H1 (cell line): ENCODE measurements around the gene JAK2. TPM values are rescaled to one million over a fixed set of nuclear protein-coding genes. Genes with fewer than 3 reads are reported as not detected.
A peak's percentile ranks its signal among the peaks of the same experiment; 100 is the strongest.

Experiments used
- CTCF ChIA-PET: fragments of 300-600 bp; sonication (Branson Sonifier 250); formaldehyde crosslinking; loops from one replicate; lab custom pipeline; 2021; ENCODE audit not compliant: partially characterized antibody; lab: Charles Lee
- POLR2A ChIA-PET: fragments of 300-600 bp; sonication (Branson Sonifier 250); formaldehyde crosslinking; loops from one replicate; lab custom pipeline; 2021; ENCODE audit warnings: inconsistent platforms; ENCODE audit not compliant: partially characterized antibody; lab: Charles Lee
- DNase-seq, 2 experiments: peaks; one replicate each; pipeline versions ENCODE4 v3.0.0 to v3.0.0-alpha.2; 2010 to 2022; ENCODE audit warnings: low spot score in 2 of 2, low read depth in 1 of 2, mixed read lengths in 1 of 2
- FAIRE-seq: peaks from 2 replicates; lab custom pipeline; 2011; peaks lifted over from hg19 to GRCh38; lab: Jason Lieb, UNC
- H2AFZ ChIP-seq: 2 replicates; pipeline ENCODE4 v1.8.1; 2012; ENCODE audit warnings: low read length, inconsistent platforms
- H2AK5ac ChIP-seq: 2 replicates; pipeline ENCODE4 v1.6.1; 2013; ENCODE audit warnings: low read depth, low read length
- H2BK120ac ChIP-seq: replicated peaks from 2 replicates; pipeline ENCODE3; 2013; ENCODE audit warnings: low read depth, low read length, inconsistent platforms
- H2BK12ac ChIP-seq: 2 replicates; pipeline ENCODE4 v1.6.1; 2013; ENCODE audit warnings: low read depth, low read length
- H2BK15ac ChIP-seq: 2 replicates; pipeline ENCODE4 v1.6.1; 2013; ENCODE audit warnings: low read length
- H2BK20ac ChIP-seq: 2 replicates; pipeline ENCODE4 v1.6.1; 2013; ENCODE audit warnings: low read length
- H2BK5ac ChIP-seq: 2 replicates; pipeline ENCODE4 v1.6.1; 2013; ENCODE audit warnings: low read depth, low read length
- H3K14ac ChIP-seq: 2 replicates; pipeline ENCODE4 v1.6.1; 2013; ENCODE audit warnings: inconsistent platforms; ENCODE audit not compliant: insufficient read length
- H3K18ac ChIP-seq: 2 replicates; pipeline ENCODE4 v1.6.1; 2013; ENCODE audit warnings: low read length; ENCODE audit errors: extremely low read depth
- H3K23ac ChIP-seq: 2 replicates; pipeline ENCODE4 v1.6.1; 2013; ENCODE audit warnings: inconsistent platforms; ENCODE audit not compliant: insufficient read length
- H3K23me2 ChIP-seq: 2 replicates; pipeline ENCODE4 v1.6.1; 2013; ENCODE audit warnings: low read depth, low read length
- H3K27ac ChIP-seq: 2 replicates; pipeline ENCODE4 v1.6.1; 2011; ENCODE audit warnings: low read depth, low read length, inconsistent platforms
- H3K27me3 ChIP-seq, 4 experiments: replicated peaks in 1 of 4; 1 replicate in 1 of 4; 2 replicates in 3 of 4; pipeline versions ENCODE4 v1.6.1 to v1.8.1; 2011 to 2013; ENCODE audit warnings: low read length in 3 of 4, mild to moderate bottlenecking in 3 of 4, inconsistent platforms in 2 of 4, mixed read lengths in 2 of 4, moderate library complexity in 1 of 4; ENCODE audit not compliant: control insufficient read depth in 3 of 4, insufficient read depth in 3 of 4; ENCODE audit errors: extremely low read depth in 1 of 4
- H3K36me3 ChIP-seq, 4 experiments: 2 replicates each; pipeline versions ENCODE4 v1.6.1 to v1.8.1; 2011 to 2013; ENCODE audit warnings: mild to moderate bottlenecking in 4 of 4, low read length in 3 of 4, moderate library complexity in 2 of 4, control low read depth in 1 of 4, inconsistent platforms in 1 of 4; ENCODE audit not compliant: insufficient read depth in 4 of 4, control insufficient read depth in 2 of 4
- H3K4ac ChIP-seq: replicated peaks from 2 replicates; pipeline ENCODE3; 2013; ENCODE audit warnings: low read length, low read depth, mixed read lengths, inconsistent platforms; ENCODE audit not compliant: insufficient read length
- H3K4me1 ChIP-seq, 4 experiments: replicated peaks in 1 of 4; 1 replicate in 1 of 4; 2 replicates in 3 of 4; pipeline versions ENCODE4 v1.6.1 to v1.8.1; 2011 to 2013; ENCODE audit warnings: low read length in 3 of 4, inconsistent platforms in 2 of 4, mixed read lengths in 1 of 4; ENCODE audit not compliant: insufficient read depth in 4 of 4, control insufficient read depth in 3 of 4
- H3K4me2 ChIP-seq, 2 experiments: 2 replicates each; pipeline versions ENCODE4 v1.6.1 to v1.8.1; 2011 to 2013; ENCODE audit warnings: low read depth in 2 of 2, low read length in 2 of 2, control low read depth in 1 of 2, inconsistent platforms in 1 of 2, mild to moderate bottlenecking in 1 of 2; ENCODE audit not compliant: insufficient read depth in 1 of 2
- H3K4me3 ChIP-seq, 4 experiments: fragments of 200-600, 300-600 bp in 1 of 4; sonication (generic), shearing (Covaris generic), sonication (Bioruptor Twin) in 1 of 4; 2 replicates each; pipeline versions ENCODE4 v1.5.1 to v1.8.1; 2011 to 2016; ENCODE audit warnings: low read length in 4 of 4, low read depth in 3 of 4, control low read depth in 2 of 4, inconsistent platforms in 2 of 4, mild to moderate bottlenecking in 2 of 4, mixed read lengths in 1 of 4, moderate library complexity in 1 of 4; ENCODE audit not compliant: insufficient read depth in 2 of 4; ENCODE audit errors: extremely low read depth in 1 of 4
- H3K56ac ChIP-seq: replicated peaks from 2 replicates; pipeline ENCODE3; 2013; ENCODE audit warnings: low read depth, mild to moderate bottlenecking, mixed read lengths, low read length, inconsistent platforms; ENCODE audit not compliant: insufficient read length
- H3K79me1 ChIP-seq: 2 replicates; pipeline ENCODE4 v1.6.1; 2013; ENCODE audit warnings: low read depth, low read length, control low read depth
- H3K79me2 ChIP-seq, 2 experiments: 2 replicates each; pipeline versions ENCODE4 v1.6.1 to v1.8.1; 2012 to 2013; ENCODE audit warnings: low read length in 2 of 2, mild to moderate bottlenecking in 2 of 2, inconsistent platforms in 1 of 2; ENCODE audit not compliant: insufficient read depth in 2 of 2, control insufficient read depth in 1 of 2
- H3K9ac ChIP-seq, 4 experiments: replicated peaks in 1 of 4; 1 replicate in 1 of 4; 2 replicates in 3 of 4; pipeline versions ENCODE4 v1.6.1 to v1.8.1; 2011 to 2013; ENCODE audit warnings: low read depth in 3 of 4, low read length in 3 of 4, control low read depth in 2 of 4, mild to moderate bottlenecking in 2 of 4, moderate library complexity in 2 of 4, inconsistent platforms in 1 of 4; ENCODE audit errors: extremely low read depth in 1 of 4
- H3K9me3 ChIP-seq, 2 experiments: 2 replicates each; pipeline versions ENCODE4 v1.6.1 to v1.8.1; 2012 to 2013; ENCODE audit warnings: mild to moderate bottlenecking in 2 of 2, moderate library complexity in 2 of 2, control low read depth in 1 of 2, inconsistent platforms in 1 of 2, low read depth in 1 of 2, low read length in 1 of 2, mixed read lengths in 1 of 2; ENCODE audit not compliant: insufficient read depth in 2 of 2
- H4K20me1 ChIP-seq, 2 experiments: replicated peaks in 1 of 2; 2 replicates each; pipeline versions ENCODE3 to v1.8.1; 2011 to 2013; ENCODE audit warnings: inconsistent platforms in 2 of 2, low read length in 2 of 2, mild to moderate bottlenecking in 1 of 2; ENCODE audit not compliant: insufficient read depth in 2 of 2, control insufficient read depth in 1 of 2
- H4K5ac ChIP-seq: 2 replicates; pipeline ENCODE4 v1.6.1; 2013; ENCODE audit warnings: low read length, low read depth, mixed read lengths, inconsistent platforms; ENCODE audit not compliant: insufficient read length
- H4K8ac ChIP-seq: 2 replicates; pipeline ENCODE4 v1.8.0; 2013; ENCODE audit warnings: mild to moderate bottlenecking, moderate library complexity, low read length, inconsistent platforms; ENCODE audit not compliant: insufficient read depth; ENCODE audit errors: extremely low read depth
- H4K91ac ChIP-seq: replicated peaks from 2 replicates; pipeline ENCODE3; 2013; ENCODE audit warnings: low read length, mixed read lengths, inconsistent platforms; ENCODE audit not compliant: insufficient read length
- ASH2L ChIP-seq: fragments of 200-600, 300-600 bp; sonication (generic); IDR thresholded peaks from one replicate; pipeline ENCODE4 v1.7.1; 2017; ENCODE audit warnings: low read length
- BCL11A ChIP-seq, 2 experiments: IDR thresholded peaks; one replicate each; pipeline ENCODE4 v1.6.1; 2011; ENCODE audit warnings: low read depth in 2 of 2, low read length in 2 of 2, mild to moderate bottlenecking in 2 of 2
- CEBPB ChIP-seq: IDR thresholded peaks from 2 replicates; pipeline ENCODE4 v1.6.1; 2012; ENCODE audit warnings: low read depth, low read length
- CHD1 ChIP-seq: IDR thresholded peaks from 2 replicates; pipeline ENCODE4 v1.6.1; 2012; ENCODE audit warnings: low read depth, low read length, improper control_type of control experiment
- CHD2 ChIP-seq: IDR thresholded peaks from 2 replicates; pipeline ENCODE4 v1.6.1; 2012; ENCODE audit warnings: low read length, improper control_type of control experiment
- CREB1 ChIP-seq: IDR thresholded peaks from 2 replicates; pipeline ENCODE4 v1.6.1; 2012; ENCODE audit warnings: inconsistent platforms
- EGR1 ChIP-seq: IDR thresholded peaks from 2 replicates; pipeline ENCODE4 v1.6.1; 2011; ENCODE audit warnings: low read depth, low read length, borderline replicate concordance
- GABPA ChIP-seq: IDR thresholded peaks from 2 replicates; pipeline ENCODE4 v1.6.1; 2011; ENCODE audit warnings: mild to moderate bottlenecking, low read length, moderate library complexity, borderline replicate concordance; ENCODE audit not compliant: insufficient read depth
- GTF2F1 ChIP-seq: IDR thresholded peaks from 2 replicates; pipeline ENCODE4 v1.6.1; 2012; ENCODE audit warnings: low read depth, low read length, improper control_type of control experiment, borderline replicate concordance
- HDAC2 ChIP-seq, 2 experiments: fragments of 300-600 bp in 1 of 2; sonication (generic) in 1 of 2; IDR thresholded peaks; 2 replicates each; pipeline ENCODE4 v1.6.1; 2011 to 2012; ENCODE audit warnings: low read depth in 2 of 2, low read length in 2 of 2, mild to moderate bottlenecking in 2 of 2, moderate library complexity in 2 of 2, borderline replicate concordance in 1 of 2, inconsistent platforms in 1 of 2
- HDAC6 ChIP-seq: IDR thresholded peaks from one replicate; pipeline ENCODE4 v1.7.1; 2012; ENCODE audit warnings: low read depth, mild to moderate bottlenecking, inconsistent platforms, low read length, moderate library complexity
- KDM5A ChIP-seq: fragments of 200-600 bp; IDR thresholded peaks from 2 replicates; pipeline ENCODE4 v1.7.1; 2012; ENCODE audit warnings: mild to moderate bottlenecking, low read length, inconsistent platforms, mixed read lengths
- PHF8 ChIP-seq: fragments of 200-600 bp; sonication (generic); conservative IDR thresholded peaks from 2 replicates; pipeline ENCODE4 v1.7.1; 2012; ENCODE audit warnings: low read depth, mild to moderate bottlenecking, inconsistent platforms, low read length, moderate library complexity
- POLR2AphosphoS5 ChIP-seq: IDR thresholded peaks from 2 replicates; pipeline ENCODE4 v1.6.1; 2011; ENCODE audit warnings: low read depth, low read length
- POU5F1 ChIP-seq: IDR thresholded peaks from 2 replicates; pipeline ENCODE4 v1.6.1; 2011; ENCODE audit warnings: low read depth, mild to moderate bottlenecking, low read length, moderate library complexity
- SP1 ChIP-seq: IDR thresholded peaks from 2 replicates; pipeline ENCODE4 v1.6.1; 2011; ENCODE audit warnings: low read depth, low read length
- TCF12 ChIP-seq: IDR thresholded peaks from 2 replicates; pipeline ENCODE4 v1.6.1; 2011; ENCODE audit warnings: low read depth, mild to moderate bottlenecking, low read length
- WGBS, 2 experiments: shearing (Covaris generic) in 1 of 2; methylation state at CpG; one replicate each; pipeline versions ENCODE4 v1.1.6 to v1.1.7; 2013 to 2015; ENCODE audit warnings: low lambda C conversion rate in 2 of 2, mixed read lengths in 2 of 2, inconsistent platforms in 1 of 2, low coverage in 1 of 2, missing lambda C conversion rate in 1 of 2; ENCODE audit not compliant: insufficient replicate concordance in 2 of 2, insufficient coverage in 1 of 2, insufficient read length in 1 of 2; ENCODE audit errors: extremely low coverage in 1 of 2, missing lambda C conversion rate in 1 of 2; 5-methylcytosine and 5-hydroxymethylcytosine counted together
- polyA plus RNA-seq, 7 experiments: library from polyadenylated mRNA; depleted of rRNA in 3 of 7; stranded (reverse) in 5 of 7; unstranded in 2 of 7; fragments of >200 nt in 5 of 7; fragments of 200-250 nt in 2 of 7; gene quantifications; 1 replicate in 5 of 7; 2 replicates in 1 of 7; 4 replicates in 1 of 7; pipeline versions ENCODE4 v1.2.1 to v1.2.3, GENCODE V29; 2011 to 2013; ENCODE audit warnings: missing spikeins in 2 of 7, mixed read lengths in 2 of 7
- total RNA-seq: library from RNA; stranded (reverse); fragmentation: NEBNext Ultra II Directional; extraction: Animal tissue kit (Norgen Biotek cat#: 25700); gene quantifications from 2 replicates; pipeline ENCODE4 v1.2.1, GENCODE V29; 2021

The JAK2 gene
- total and polyA plus RNA-seq, 2 of the 8 experiments (the other 6 are each of a cell fraction or from before 2014, with no cell fraction given): 0.50 to 2.1 TPM

DNA sequence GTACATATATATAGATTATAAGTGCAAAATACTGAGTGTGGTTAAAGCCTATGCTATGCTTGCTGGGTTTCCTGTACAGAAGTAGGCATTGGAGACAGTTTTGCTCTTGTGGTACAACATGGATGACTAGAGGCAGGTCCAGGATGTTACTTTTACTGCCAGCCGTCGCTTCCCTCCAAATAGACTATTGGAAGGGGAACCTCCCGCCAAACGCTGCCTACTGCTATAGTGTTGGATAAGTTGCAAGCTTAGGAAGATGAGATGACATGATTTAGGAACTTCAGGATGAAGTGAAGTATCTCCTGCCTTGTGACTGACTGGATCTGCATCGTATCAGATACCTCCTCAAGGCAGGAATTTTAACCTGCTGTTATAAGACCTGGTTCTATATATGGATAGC lies 30.9 kb downstream of the JAK2 start:
- no peak overlapping the region for H3K23ac ChIP-seq
- no peaks in the 10 kb centered on the region for H3K23me2 ChIP-seq
- peak overlapping the region; percentile 70; the same call in 1 of the 2 replicates for H2AK5ac ChIP-seq
- POLR2A ChIA-PET: no interaction called here
- H3K27ac ChIP-seq: no peak overlapping the region
- no peak overlapping the region for H3K4ac ChIP-seq
- no peaks in the 10 kb centered on the region for H3K4me1 ChIP-seq
- H2BK12ac ChIP-seq: no peak overlapping the region
- H3K79me2 ChIP-seq: no peaks in the 10 kb centered on the region
- H3K36me3 ChIP-seq: no peaks in the 10 kb centered on the region
- no peak overlapping the region for H2BK120ac ChIP-seq
- H3K18ac ChIP-seq: no peak overlapping the region
- no peak overlapping the region for H3K56ac ChIP-seq
- 92% methylated on average over 5 of the region's 5 CpGs; no CpG with 5 or more reads in 1 of the 2 experiments for WGBS, 2 experiments
- H4K5ac ChIP-seq: no peak overlapping the region
- no peak overlapping the region for H3K4me3 ChIP-seq
- H3K79me1 ChIP-seq: 0 out of 2 replicates have a peak, but pooled peaks cover 2% of the 10 kb centered on the region
- H3K27me3 ChIP-seq: no peaks in the 10 kb centered on the region
- FAIRE-seq: no peak
- H3K14ac ChIP-seq: no peak overlapping the region
- no peak overlapping the region for H2BK5ac ChIP-seq
- H4K20me1 ChIP-seq: no peaks in the 10 kb centered on the region
- H2BK15ac ChIP-seq: no peak overlapping the region
- H3K4me2 ChIP-seq: no peak overlapping the region
- no peak overlapping the region for H4K8ac ChIP-seq
- no peaks in the 10 kb centered on the region; a peak in 1 of 4 replicates for H3K9me3 ChIP-seq
- H3K9ac ChIP-seq: no peak overlapping the region
- no peak overlapping the region for H2BK20ac ChIP-seq
- no peak overlapping the region for H4K91ac ChIP-seq
- DNase-seq: no peak
- CTCF ChIA-PET: interaction anchor here (0.6 to 0.7 kb wide), 2 partner anchors 584 to 802 kb away, joined by 3 read pairs; no protein-coding TSS in a partner anchor
- no peak overlapping the region for H2AFZ ChIP-seq
- TF ChIP-seq KDM5A: no peak
- TF ChIP-seq POLR2AphosphoS5: no peak
- TF ChIP-seq CEBPB: no peak
- no peak for TF ChIP-seq PHF8
- TF ChIP-seq TCF12: no peak
- no peak for TF ChIP-seq GTF2F1
- no peak for TF ChIP-seq GABPA
- TF ChIP-seq BCL11A (IDR thresholded peaks at IDR 0.05; ENCODE audit: low read depth in 2 of 2, low read length in 2 of 2): no peak
- TF ChIP-seq HDAC2 (IDR thresholded peaks at IDR 0.05; ENCODE audit: borderline replicate concordance in 1 of 2, low read depth in 2 of 2, low read length in 2 of 2): no peak
- TF ChIP-seq EGR1: no peak
- no peak for TF ChIP-seq ASH2L
- no peak for TF ChIP-seq SP1
- no peak for TF ChIP-seq POU5F1
- no peak for TF ChIP-seq HDAC6
- TF ChIP-seq CHD2: no peak
- no peak for TF ChIP-seq CREB1
- TF ChIP-seq CHD1: no peak
